Measurements from ENCODE around the gene ANKRD13A. TPM values are rescaled to one million over a fixed set of nuclear protein-coding genes. Genes with fewer than 3 reads are reported as not detected.

ANKRD13A gene
- total RNA-seq, 1 experiment from 2014 or later: 19.9 TPM

GRCh38 chr12:109968801-109969200, 30.4 kb upstream of the ANKRD13A start:
- DNase-seq (ENCODE audit: low read depth, low spot score) (no peak), ATAC-seq (no peak)
- H3K36me3 ChIP-seq (ENCODE audit: control insufficient read depth in 1 of 2, insufficient read depth in 2 of 2, low read length in 2 of 2): peaks cover 0 to 9% of the 10 kb centered on the region in 2 experiments; a peak in 2 of 4 replicates
- no peak overlapping the region for H2AFZ ChIP-seq (ENCODE audit: low read depth, low read length, poor library complexity, severe bottlenecking)
- no TSS peak for BruUV-seq (replicated peaks)
- no peaks in the 10 kb centered on the region for H4K20me1 ChIP-seq (ENCODE audit: insufficient read depth)
- no peak overlapping the region for H3K4me3 ChIP-seq (replicated peaks in 1 of 2; ENCODE audit: low read depth in 1 of 2, low read length in 2 of 2)
- peak overlapping the region; percentile 9; the same call in 1 of the 2 replicates for H3K4me2 ChIP-seq (ENCODE audit: low read length)
- intact Hi-C loops (cut with micrococcal nuclease): no loop called here
- RAD21 ChIA-PET (ENCODE audit: low non-redundant PET in 1 of 2, low total read pairs in 2 of 2, uncharacterized antibody in 2 of 2, unreplicated experiment in 2 of 2): no interaction called here
- no peaks in the 10 kb centered on the region for H3K9me3 ChIP-seq (ENCODE audit: control insufficient read depth in 1 of 2, insufficient read depth in 1 of 2, low read depth in 1 of 2, low read length in 2 of 2)
- H3K9me2 ChIP-seq (ENCODE audit: insufficient read depth): no peaks in the 10 kb centered on the region
- no peak overlapping the region for H3K9ac ChIP-seq (ENCODE audit: low read length)
- no peaks in the 10 kb centered on the region for H3K27me3 ChIP-seq (ENCODE audit: insufficient read depth, low read length)
- no peaks in the 10 kb centered on the region for H3K79me2 ChIP-seq (ENCODE audit: insufficient read depth, low read length)
- peaks cover 3 to 19% of the 10 kb centered on the region in 2 experiments; a peak in 3 of 4 replicates for H3K4me1 ChIP-seq (ENCODE audit: control insufficient read depth in 1 of 2, insufficient read depth in 2 of 2, low read length in 2 of 2)
- no peak for TF ChIP-seq CBX3 (IDR thresholded peaks at IDR 0.05; ENCODE audit: low read depth)
- TF ChIP-seq ZBTB33 (IDR thresholded peaks at IDR 0.05; ENCODE audit: extremely low read depth, insufficient replicate concordance, low read length): no peak
- no peak for TF ChIP-seq FOSL1 (IDR thresholded peaks at IDR 0.05; ENCODE audit: low read depth)
- no peak for TF ChIP-seq SP1 (IDR thresholded peaks at IDR 0.05; ENCODE audit: low read depth)
- no peak for TF ChIP-seq SRF (IDR thresholded peaks at IDR 0.05; ENCODE audit: low read depth)
- TF ChIP-seq POLR2A (IDR thresholded peaks at IDR 0.05; ENCODE audit: borderline replicate concordance, extremely low read depth, insufficient read depth, insufficient read length): no peak
- TF ChIP-seq MAX (IDR thresholded peaks at IDR 0.05): no peak
- TF ChIP-seq CEBPB (IDR thresholded peaks at IDR 0.05; ENCODE audit: low read depth): no peak
- TF ChIP-seq YY1 (IDR thresholded peaks at IDR 0.05; ENCODE audit: extremely low read depth, insufficient replicate concordance, low read depth, low read length): no peak
- no peak for TF ChIP-seq ZNF274 (IDR thresholded peaks at IDR 0.05; ENCODE audit: low read depth, low read length)
- TF ChIP-seq POLR2AphosphoS5 (IDR thresholded peaks at IDR 0.05; ENCODE audit: low read depth, low read length): no peak
- no peak for TF ChIP-seq REST (IDR thresholded peaks at IDR 0.05; ENCODE audit: low read depth)
- no peak for TF ChIP-seq TCF7L2 (IDR thresholded peaks at IDR 0.05; ENCODE audit: borderline replicate concordance, extremely low read depth, insufficient read depth, insufficient read length)
- no peak for TF ChIP-seq EGR1 (IDR thresholded peaks at IDR 0.05; ENCODE audit: low read depth)
- TF ChIP-seq SIN3A (IDR thresholded peaks at IDR 0.05; ENCODE audit: low read depth): no peak
- POLR2A ChIA-PET: no interaction called here
- CTCF ChIA-PET: no interaction called here
- no peak overlapping the region for H3K27ac ChIP-seq (ENCODE audit: low read depth, low read length)
